Osteoblast (primary cell): ENCODE results near the gene WDFY4. TPM values are rescaled to one million over a fixed set of nuclear protein-coding genes. Genes with fewer than 3 reads are reported as not detected.

Experiments used
- DNase-seq: peaks from one replicate; pipeline ENCODE4 v3.0.0; 2011; ENCODE audit warnings: low spot score, mixed read lengths; ENCODE audit not compliant: insufficient read length; ENCODE audit errors: missing footprints
- H2AFZ ChIP-seq: 2 replicates; pipeline ENCODE4 v1.6.0; 2011; ENCODE audit warnings: mild to moderate bottlenecking, low read length
- H3K27ac ChIP-seq: 2 replicates; pipeline ENCODE4 v1.5.1; 2011; ENCODE audit warnings: mild to moderate bottlenecking, low read depth, low read length, moderate library complexity
- H3K27me3 ChIP-seq: 2 replicates; pipeline ENCODE4 v1.6.0; 2012; ENCODE audit warnings: mild to moderate bottlenecking, control low read depth, inconsistent platforms, low read length, moderate library complexity; ENCODE audit not compliant: insufficient read depth
- H3K36me3 ChIP-seq: 2 replicates; pipeline ENCODE4 v1.5.1; 2011; ENCODE audit warnings: mild to moderate bottlenecking, low read length, control low read depth, moderate library complexity; ENCODE audit not compliant: insufficient read depth
- H3K4me1 ChIP-seq: 2 replicates; pipeline ENCODE4 v1.5.1; 2011; ENCODE audit warnings: mild to moderate bottlenecking, low read length, control low read depth, moderate library complexity; ENCODE audit not compliant: insufficient read depth
- H3K4me2 ChIP-seq: 2 replicates; pipeline ENCODE4 v1.6.0; 2011; ENCODE audit warnings: mild to moderate bottlenecking, low read length; ENCODE audit not compliant: insufficient read depth
- H3K4me3 ChIP-seq: fragments of 200-600 bp; sonication (generic); 3 replicates; pipeline ENCODE4 v1.5.1; 2012; ENCODE audit warnings: mild to moderate bottlenecking, low read length, inconsistent platforms; ENCODE audit not compliant: insufficient read depth
- H3K79me2 ChIP-seq: 2 replicates; pipeline ENCODE4 v1.6.0; 2012; ENCODE audit warnings: mild to moderate bottlenecking, low read length, control low read depth, inconsistent platforms; ENCODE audit not compliant: insufficient read depth
- H3K9me3 ChIP-seq: 2 replicates; pipeline ENCODE4 v1.5.1; 2011; ENCODE audit warnings: low read depth, low read length, control low read depth
- H4K20me1 ChIP-seq: 2 replicates; pipeline ENCODE4 v1.6.0; 2012; ENCODE audit warnings: mild to moderate bottlenecking, low read length, control low read depth; ENCODE audit not compliant: insufficient read depth
- CTCF ChIP-seq: IDR thresholded peaks from 2 replicates; pipeline ENCODE4 v1.5.1; 2011; ENCODE audit warnings: mild to moderate bottlenecking, low read depth, low read length, moderate library complexity; ENCODE audit errors: extremely low read depth
- total RNA-seq: library from RNA; depleted of rRNA; stranded (reverse); fragments of >200 nt; gene quantifications from 2 replicates; pipeline ENCODE4 v1.2.3, GENCODE V29; 2012

The WDFY4 gene
- total RNA-seq, 1 donor: 0.36 TPM

GRCh38 chr10:48745662-48746245, 61.1 kb downstream of the WDFY4 start:
- TF ChIP-seq CTCF: no peak
- no peaks in the 10 kb centered on the region for H3K36me3 ChIP-seq
- H3K4me3 ChIP-seq: no peak overlapping the region
- H3K4me1 ChIP-seq: no peaks in the 10 kb centered on the region
- H3K4me2 ChIP-seq: no peak overlapping the region
- no peak overlapping the region for H3K27ac ChIP-seq
- no peaks in the 10 kb centered on the region for H3K27me3 ChIP-seq
- H3K9me3 ChIP-seq: no peaks in the 10 kb centered on the region
- no peak overlapping the region for H2AFZ ChIP-seq
- no peaks in the 10 kb centered on the region for H3K79me2 ChIP-seq
- no peaks in the 10 kb centered on the region for H4K20me1 ChIP-seq
- no peak for DNase-seq

- H3K4me2 ChIP-seq: no peak overlapping the region
- no peak overlapping the region for H3K4me3 ChIP-seq
- H3K36me3 ChIP-seq: no peaks in the 10 kb centered on the region
- no peak for DNase-seq
- peaks cover 4% of the 10 kb centered on the region for H3K27me3 ChIP-seq
- H3K79me2 ChIP-seq: no peaks in the 10 kb centered on the region
- H3K4me1 ChIP-seq: no peaks in the 10 kb centered on the region
- H4K20me1 ChIP-seq: no peaks in the 10 kb centered on the region
- no peaks in the 10 kb centered on the region for H3K9me3 ChIP-seq
- H3K27ac ChIP-seq: no peak overlapping the region
- H2AFZ ChIP-seq: no peak overlapping the region
- no peak for TF ChIP-seq CTCF
Observed at GRCh38 chr10:48748573-48748972, 63.9 kb downstream of the WDFY4 start.

- Histone ChIP-seq H4K20me1 (no peaks in the 10 kb centered on the region), H2AFZ (no peak overlapping the region), H3K9me3 (no peaks in the 10 kb centered on the region), H3K4me1 (no peaks in the 10 kb centered on the region), H3K36me3 (no peaks in the 10 kb centered on the region), H3K27ac (no peak overlapping the region), H3K27me3 (peaks cover 4% of the 10 kb centered on the region), H3K4me3 (no peak overlapping the region), H3K79me2 (no peaks in the 10 kb centered on the region), H3K4me2 (no peak overlapping the region)
- DNase-seq: no peak
- TF ChIP-seq CTCF: no peak
Observed at GRCh38 chr10:48749254-48749787, 64.6 kb downstream of the WDFY4 start.

GRCh38 chr10:48750019-48750418, 65.3 kb downstream of the WDFY4 start:
- TF ChIP-seq CTCF: no peak
- Histone ChIP-seq H3K36me3 (no peaks in the 10 kb centered on the region), H3K27me3 (peaks cover 4% of the 10 kb centered on the region), H3K79me2 (no peaks in the 10 kb centered on the region), H3K4me3 (no peak overlapping the region), H3K27ac (no peak overlapping the region), H3K4me2 (no peak overlapping the region), H4K20me1 (no peaks in the 10 kb centered on the region), H3K9me3 (no peaks in the 10 kb centered on the region), H2AFZ (no peak overlapping the region), H3K4me1 (no peaks in the 10 kb centered on the region)
- no peak for DNase-seq
